ENCODE measurements around the gene DOCK2.

The DOCK2 gene

DNA sequence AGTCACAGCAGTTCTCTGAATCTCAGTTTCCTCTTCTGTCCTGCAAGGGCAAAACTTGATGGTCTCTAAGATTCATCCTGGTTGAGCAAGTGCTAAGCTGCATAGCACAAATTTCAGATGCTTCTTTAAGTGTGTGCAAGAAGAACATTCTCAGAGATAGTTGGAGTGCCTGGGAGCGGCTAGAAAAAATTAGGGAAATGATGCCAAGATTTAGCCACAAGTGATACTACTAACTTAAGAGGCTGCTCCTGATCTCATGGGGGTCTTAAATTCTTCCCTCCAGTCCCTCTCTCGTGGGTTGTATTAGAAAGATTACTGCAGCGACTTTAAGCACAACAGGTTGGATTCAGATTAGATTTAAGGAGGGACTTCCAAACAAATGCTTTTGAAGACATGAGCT lies 319.1 kb downstream of the DOCK2 start:
- no peak overlapping the region for H3K27ac ChIP-seq (ENCODE audit: low read length)
- no peaks in the 10 kb centered on the region for H3K36me3 ChIP-seq (replicated peaks; ENCODE audit: insufficient read depth, low read length)
- H3K4me2 ChIP-seq (ENCODE audit: low read depth, low read length) = no peak overlapping the region
- H3F3A ChIP-seq (ENCODE audit: insufficient read depth, low read length) = no peaks in the 10 kb centered on the region
- no peak for TF ChIP-seq EZH2phosphoT487 (IDR thresholded peaks at IDR 0.05; ENCODE audit: low read length)
- no peak for TF ChIP-seq CTCF (IDR thresholded peaks at IDR 0.05; ENCODE audit: low read length)
- no peak for TF ChIP-seq EZH2 (optimal IDR thresholded peaks at IDR 0.05; ENCODE audit: low read depth, low read length)
- no peaks in the 10 kb centered on the region for H3K9me2 ChIP-seq (replicated peaks; ENCODE audit: insufficient read depth, low read length)
- no peaks in the 10 kb centered on the region for H3K9me3 ChIP-seq (replicated peaks; ENCODE audit: insufficient read depth, low read length)
- H3K4me3 ChIP-seq (ENCODE audit: low read length) = no peak overlapping the region
- no peaks in the 10 kb centered on the region for H3K4me1 ChIP-seq (ENCODE audit: low read length)
- no peaks in the 10 kb centered on the region for H3K27me3 ChIP-seq (replicated peaks; ENCODE audit: insufficient read depth, low read length)
- H4K20me1 ChIP-seq (ENCODE audit: insufficient read depth, low read length) = no peaks in the 10 kb centered on the region
- no peak for DNase-seq
- no peaks in the 10 kb centered on the region for H3K79me2 ChIP-seq (ENCODE audit: low read length)
- no peak overlapping the region for H2AFZ ChIP-seq (ENCODE audit: low read length)
- no peak overlapping the region for H3K9ac ChIP-seq (ENCODE audit: low read length)

GRCh38 chr5:169956756-169957155 lies 319.7 kb downstream of the DOCK2 start:
- Histone ChIP-seq H3K4me1 (ENCODE audit: low read length) (no peaks in the 10 kb centered on the region), H2AFZ (ENCODE audit: low read length) (no peak overlapping the region), H3K79me2 (ENCODE audit: low read length) (no peaks in the 10 kb centered on the region), H3K27ac (ENCODE audit: low read length) (no peak overlapping the region), H3F3A (ENCODE audit: insufficient read depth, low read length) (no peaks in the 10 kb centered on the region), H3K9me3 (replicated peaks; ENCODE audit: insufficient read depth, low read length) (no peaks in the 10 kb centered on the region), H3K27me3 (replicated peaks; ENCODE audit: insufficient read depth, low read length) (no peaks in the 10 kb centered on the region), H3K4me2 (ENCODE audit: low read depth, low read length) (no peak overlapping the region), H3K4me3 (ENCODE audit: low read length) (no peak overlapping the region), H3K9ac (ENCODE audit: low read length) (no peak overlapping the region), H3K9me2 (replicated peaks; ENCODE audit: insufficient read depth, low read length) (no peaks in the 10 kb centered on the region), H3K36me3 (replicated peaks; ENCODE audit: insufficient read depth, low read length) (no peaks in the 10 kb centered on the region), H4K20me1 (ENCODE audit: insufficient read depth, low read length) (no peaks in the 10 kb centered on the region)
- no peak for DNase-seq
- no peak for TF ChIP-seq CTCF (IDR thresholded peaks at IDR 0.05; ENCODE audit: low read length)
- TF ChIP-seq EZH2 (optimal IDR thresholded peaks at IDR 0.05; ENCODE audit: low read depth, low read length) = no peak

DNA sequence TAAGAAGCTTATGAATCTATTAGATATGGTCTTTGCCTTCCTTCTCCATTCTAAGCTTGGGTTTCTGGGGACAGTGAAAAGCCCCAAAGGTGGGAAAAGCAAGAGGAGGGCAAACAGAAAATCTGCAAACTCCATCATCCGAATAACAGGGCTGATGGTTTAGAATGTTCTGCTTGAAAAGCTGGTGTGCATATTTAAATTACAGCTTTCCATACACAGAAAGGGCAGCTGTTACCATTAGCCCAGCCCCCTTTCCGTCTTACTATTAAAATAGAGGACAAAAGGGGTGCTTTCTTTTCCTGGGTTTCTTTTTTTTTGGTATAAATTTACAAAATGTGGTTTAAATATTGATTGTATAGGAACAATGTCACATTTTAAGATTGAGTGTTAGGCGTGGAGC lies 321.2 kb downstream of the DOCK2 start:
- Histone ChIP-seq H3K79me2 (ENCODE audit: low read length) (no peaks in the 10 kb centered on the region), H3K4me2 (ENCODE audit: low read depth, low read length) (no peak overlapping the region), H3K36me3 (replicated peaks; ENCODE audit: insufficient read depth, low read length) (no peaks in the 10 kb centered on the region), H3K27me3 (replicated peaks; ENCODE audit: insufficient read depth, low read length) (no peaks in the 10 kb centered on the region), H3K4me1 (ENCODE audit: low read length) (no peaks in the 10 kb centered on the region), H3K9me3 (replicated peaks; ENCODE audit: insufficient read depth, low read length) (no peaks in the 10 kb centered on the region), H4K20me1 (ENCODE audit: insufficient read depth, low read length) (no peaks in the 10 kb centered on the region), H3K4me3 (ENCODE audit: low read length) (no peak overlapping the region), H3F3A (ENCODE audit: insufficient read depth, low read length) (no peaks in the 10 kb centered on the region), H3K27ac (ENCODE audit: low read length) (no peak overlapping the region), H3K9ac (ENCODE audit: low read length) (no peak overlapping the region), H3K9me2 (replicated peaks; ENCODE audit: insufficient read depth, low read length) (no peaks in the 10 kb centered on the region), H2AFZ (ENCODE audit: low read length) (no peak overlapping the region)
- TF ChIP-seq EZH2phosphoT487 (IDR thresholded peaks at IDR 0.05; ENCODE audit: low read length) (no peak), EZH2 (optimal IDR thresholded peaks at IDR 0.05; ENCODE audit: low read depth, low read length) (no peak), CTCF (IDR thresholded peaks at IDR 0.05; ENCODE audit: low read length) (no peak)
- no peak for DNase-seq

Measured in MM.1S (cell line).